Cardiac atrium fibroblast (primary cell): Measurements from ENCODE around the gene PATZ1. TPM values are rescaled to one million over a fixed set of nuclear protein-coding genes. Genes with fewer than 3 reads are reported as not detected.

Experiments used
- total RNA-seq: library from RNA; depleted of rRNA; stranded (reverse); fragments of >200 nt; gene quantifications from 2 replicates; pipeline ENCODE4 v1.2.3, GENCODE V29; 2015

Gene PATZ1, protein sequence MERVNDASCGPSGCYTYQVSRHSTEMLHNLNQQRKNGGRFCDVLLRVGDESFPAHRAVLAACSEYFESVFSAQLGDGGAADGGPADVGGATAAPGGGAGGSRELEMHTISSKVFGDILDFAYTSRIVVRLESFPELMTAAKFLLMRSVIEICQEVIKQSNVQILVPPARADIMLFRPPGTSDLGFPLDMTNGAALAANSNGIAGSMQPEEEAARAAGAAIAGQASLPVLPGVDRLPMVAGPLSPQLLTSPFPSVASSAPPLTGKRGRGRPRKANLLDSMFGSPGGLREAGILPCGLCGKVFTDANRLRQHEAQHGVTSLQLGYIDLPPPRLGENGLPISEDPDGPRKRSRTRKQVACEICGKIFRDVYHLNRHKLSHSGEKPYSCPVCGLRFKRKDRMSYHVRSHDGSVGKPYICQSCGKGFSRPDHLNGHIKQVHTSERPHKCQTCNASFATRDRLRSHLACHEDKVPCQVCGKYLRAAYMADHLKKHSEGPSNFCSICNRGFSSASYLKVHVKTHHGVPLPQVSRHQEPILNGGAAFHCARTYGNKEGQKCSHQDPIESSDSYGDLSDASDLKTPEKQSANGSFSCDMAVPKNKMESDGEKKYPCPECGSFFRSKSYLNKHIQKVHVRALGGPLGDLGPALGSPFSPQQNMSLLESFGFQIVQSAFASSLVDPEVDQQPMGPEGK
- total RNA-seq: 11.9 and 13.1 TPM in 2 replicates

DNA sequence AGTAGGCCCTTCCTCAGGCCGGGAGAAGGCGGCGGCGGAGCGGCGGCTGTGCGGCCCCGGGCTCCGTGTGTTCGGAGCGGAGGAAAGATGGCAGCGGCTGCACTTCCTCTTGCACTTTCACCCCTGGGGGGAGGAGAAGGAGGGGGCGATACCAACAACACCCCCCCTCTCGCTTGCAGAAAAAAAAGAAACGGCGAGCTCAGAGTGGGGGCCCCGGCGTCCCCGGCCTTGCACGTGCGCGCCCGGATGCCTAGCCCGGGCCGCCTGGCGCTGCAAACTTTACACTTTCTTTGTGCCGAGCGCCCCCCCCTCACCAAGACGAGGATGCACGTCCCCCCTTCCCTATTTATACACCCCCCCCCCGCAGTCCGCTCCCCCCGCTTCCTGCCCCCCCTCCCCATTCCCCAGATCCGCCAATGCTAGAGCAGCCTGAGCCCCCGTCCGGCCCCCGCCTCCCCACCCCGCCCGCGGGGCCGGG is at the start of gene PATZ1:
Gene PATZ1 (minus strand): TSS at position 92 of the 478 bp plus-strand sequence. CDS start 744 bp downstream, outside the sequence.

DNA sequence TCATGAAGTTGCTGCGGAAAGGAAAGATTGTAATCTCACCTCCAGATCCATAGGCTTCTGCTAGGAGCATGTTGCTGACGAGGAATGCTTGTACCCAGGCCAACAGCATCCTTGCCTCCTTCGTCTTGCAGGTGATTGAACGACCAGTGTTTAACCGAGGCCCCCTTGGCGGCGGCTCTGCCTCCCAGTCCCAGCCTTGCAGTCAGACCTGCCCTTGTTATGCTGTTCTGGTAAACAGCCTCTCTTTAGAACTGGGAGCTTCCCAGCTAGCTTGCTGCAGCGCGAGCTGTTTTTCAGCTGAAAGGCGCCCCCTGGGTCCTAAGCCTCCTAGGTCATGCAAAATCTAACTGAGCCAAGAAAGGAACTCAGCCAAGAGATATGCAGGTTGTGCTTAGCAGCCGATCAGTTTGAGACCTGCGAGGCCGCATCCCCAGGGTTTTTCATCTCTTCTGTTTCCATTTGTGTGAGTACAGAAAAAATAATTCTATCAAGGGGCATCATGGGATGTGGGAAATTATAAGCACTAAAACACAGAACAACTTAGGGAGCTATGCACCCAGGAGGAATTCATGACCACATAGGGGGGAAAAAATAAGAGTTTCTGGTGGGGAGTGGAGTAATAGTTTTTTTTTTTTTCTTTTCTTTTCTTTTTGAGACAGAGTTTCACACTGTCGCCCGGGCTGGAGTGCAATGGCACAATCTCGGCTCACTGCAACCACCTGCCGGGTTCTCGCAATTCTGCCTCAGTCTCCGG is 53.7 kb downstream of the PATZ1 start, which contains the start of gene PIK3IP1:
Gene PIK3IP1 (minus strand): TSS at position 253 of the 754 bp plus-strand sequence. CDS start 144 bp downstream, at position 109.

Other genes with a start within 250 kb of the PATZ1 start
- gene SELENOM, start 238.8 kb downstream of the PATZ1 start, total RNA-seq: 320 and 390 TPM in 2 replicates
- 0.16 TPM in 1 of 2 replicates, not detected in the other for gene INPP5J, start 223.4 kb downstream of the PATZ1 start, total RNA-seq
- gene PLA2G3, start 205.8 kb downstream of the PATZ1 start, total RNA-seq: not detected in 2 replicates
- gene RNF185, start 186.2 kb downstream of the PATZ1 start, total RNA-seq: 23.6 and 38.4 TPM in 2 replicates
- gene LIMK2, start 134.0 kb downstream of the PATZ1 start, total RNA-seq: 5.5 and 17.5 TPM in 2 replicates
- gene PIK3IP1, start 53.9 kb downstream of the PATZ1 start, total RNA-seq: 12.1 and 14.7 TPM in 2 replicates
- 64.3 and 71.8 TPM in 2 replicates for gene DRG1, start 53.3 kb upstream of the PATZ1 start, total RNA-seq
- 4.9 and 8.7 TPM in 2 replicates for gene EIF4ENIF1, start 143.5 kb upstream of the PATZ1 start, total RNA-seq
- gene SFI1, start 150.2 kb upstream of the PATZ1 start, total RNA-seq: 8.1 and 17.0 TPM in 2 replicates